ENCODE measurements around the gene CIB2. TPM values are rescaled to one million over a fixed set of nuclear protein-coding genes. Genes with fewer than 3 reads are reported as not detected.

The CIB2 gene
- total RNA-seq, 1 donor from 2014 or later = 9.6 TPM

DNA sequence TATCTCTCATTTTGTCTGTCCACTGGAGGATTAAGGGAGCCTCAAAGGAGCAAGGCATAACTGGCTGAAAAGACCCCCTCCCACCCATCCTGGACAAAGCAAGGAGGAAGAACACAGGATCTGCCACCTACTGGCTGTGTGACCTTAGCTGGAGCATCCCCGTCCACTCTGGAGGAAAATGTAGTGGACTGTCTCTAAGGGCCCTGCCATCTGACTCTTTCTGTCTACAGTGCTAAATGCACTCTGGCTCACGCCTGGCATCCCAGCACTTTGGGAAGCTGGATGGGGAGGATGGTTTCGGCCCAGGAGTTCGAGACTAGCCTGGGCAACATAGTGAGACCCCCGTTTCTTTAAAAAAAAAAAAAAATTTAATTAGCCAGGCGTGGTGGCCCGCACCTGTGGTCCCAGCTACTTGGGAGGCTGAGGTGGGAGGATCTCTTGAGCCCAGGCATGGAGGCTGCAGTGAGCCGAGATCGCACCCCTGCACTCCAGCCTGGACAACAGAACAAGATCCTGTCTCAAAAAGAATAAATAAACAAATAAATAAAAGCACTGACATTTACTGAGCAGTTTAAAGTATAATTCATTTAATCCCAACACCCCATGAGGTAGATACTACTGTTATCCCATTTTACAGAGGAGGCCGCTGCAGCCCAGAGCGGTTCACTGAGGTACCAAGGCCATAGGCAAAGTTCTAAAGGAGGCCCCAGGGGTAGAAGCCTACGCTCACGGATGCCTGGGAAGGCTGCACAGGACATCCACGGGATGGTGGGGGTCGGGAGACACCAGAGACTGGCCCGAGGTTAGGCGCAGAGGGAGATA, 54.8 kb downstream of the CIB2 start:
- Mint-ChIP-seq H3K9me3 (ENCODE audit: unreplicated experiment) (no peaks in the 10 kb centered on the region), H3K27ac (ENCODE audit: unreplicated experiment) (peak overlapping the region; percentile 97), H3K36me3 (ENCODE audit: unreplicated experiment) (peaks cover 2% of the 10 kb centered on the region), H3K4me1 (ENCODE audit: unreplicated experiment) (peaks cover 55% of the 10 kb centered on the region), H3K27me3 (ENCODE audit: unreplicated experiment) (no peaks in the 10 kb centered on the region), H3K4me3 (ENCODE audit: unreplicated experiment) (peak overlapping the region; percentile 88)
- DNase-seq (ENCODE audit: extremely low spot score, unreplicated experiment) = no peak
- TF ChIP-seq, protein P1, sequence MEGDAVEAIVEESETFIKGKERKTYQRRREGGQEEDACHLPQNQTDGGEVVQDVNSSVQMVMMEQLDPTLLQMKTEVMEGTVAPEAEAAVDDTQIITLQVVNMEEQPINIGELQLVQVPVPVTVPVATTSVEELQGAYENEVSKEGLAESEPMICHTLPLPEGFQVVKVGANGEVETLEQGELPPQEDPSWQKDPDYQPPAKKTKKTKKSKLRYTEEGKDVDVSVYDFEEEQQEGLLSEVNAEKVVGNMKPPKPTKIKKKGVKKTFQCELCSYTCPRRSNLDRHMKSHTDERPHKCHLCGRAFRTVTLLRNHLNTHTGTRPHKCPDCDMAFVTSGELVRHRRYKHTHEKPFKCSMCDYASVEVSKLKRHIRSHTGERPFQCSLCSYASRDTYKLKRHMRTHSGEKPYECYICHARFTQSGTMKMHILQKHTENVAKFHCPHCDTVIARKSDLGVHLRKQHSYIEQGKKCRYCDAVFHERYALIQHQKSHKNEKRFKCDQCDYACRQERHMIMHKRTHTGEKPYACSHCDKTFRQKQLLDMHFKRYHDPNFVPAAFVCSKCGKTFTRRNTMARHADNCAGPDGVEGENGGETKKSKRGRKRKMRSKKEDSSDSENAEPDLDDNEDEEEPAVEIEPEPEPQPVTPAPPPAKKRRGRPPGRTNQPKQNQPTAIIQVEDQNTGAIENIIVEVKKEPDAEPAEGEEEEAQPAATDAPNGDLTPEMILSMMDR (IDR thresholded peaks at IDR 0.05) = peak; percentile 27

DNA sequence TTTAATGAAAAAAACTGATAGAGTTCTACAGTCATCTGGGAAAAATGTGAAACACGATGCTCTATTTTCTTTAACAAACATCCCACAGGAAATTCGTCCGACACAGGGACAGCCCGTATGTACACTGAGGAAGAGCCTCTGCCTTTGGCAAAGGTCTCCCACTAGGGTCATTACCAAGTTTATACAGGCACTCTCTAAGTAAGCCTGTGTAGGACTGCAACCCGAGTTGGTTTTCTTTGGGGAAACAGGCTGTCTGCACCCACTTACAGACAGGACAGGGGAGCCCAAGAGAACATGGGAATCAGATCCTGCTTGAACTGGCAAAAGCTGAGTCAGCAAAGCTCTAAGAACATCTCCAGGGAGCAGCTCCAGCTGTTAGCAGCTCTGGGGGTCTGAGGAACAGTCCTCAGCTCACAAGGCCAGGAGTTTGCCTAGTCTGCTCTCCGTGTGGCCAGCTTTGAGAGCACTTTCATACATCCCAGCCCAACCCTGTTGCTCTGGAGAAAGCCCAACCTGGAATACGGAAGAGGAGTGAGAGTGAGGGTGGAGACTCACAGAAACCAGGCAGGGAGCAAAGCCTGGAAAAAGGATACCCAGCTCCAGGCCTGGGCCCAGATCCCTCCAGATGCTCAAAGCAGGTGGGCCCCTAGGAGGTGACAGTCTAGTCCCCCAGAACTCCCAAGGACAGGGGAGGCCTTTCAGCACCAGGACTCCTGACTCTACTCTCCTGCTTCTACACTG, 55.6 kb downstream of the CIB2 start:
- peaks cover 2% of the 10 kb centered on the region for H3K36me3 Mint-ChIP-seq (ENCODE audit: unreplicated experiment)
- no peaks in the 10 kb centered on the region for H3K27me3 Mint-ChIP-seq (ENCODE audit: unreplicated experiment)
- peak overlapping the region; percentile 88 for H3K4me3 Mint-ChIP-seq (ENCODE audit: unreplicated experiment)
- H3K27ac Mint-ChIP-seq (ENCODE audit: unreplicated experiment) = peak overlapping the region; percentile 97
- TF ChIP-seq, protein P1 (IDR thresholded peaks at IDR 0.05) = no peak
- no peaks in the 10 kb centered on the region for H3K9me3 Mint-ChIP-seq (ENCODE audit: unreplicated experiment)
- peak; percentile 89 for DNase-seq (ENCODE audit: extremely low spot score, unreplicated experiment)
- peaks cover 61% of the 10 kb centered on the region for H3K4me1 Mint-ChIP-seq (ENCODE audit: unreplicated experiment)

DNA sequence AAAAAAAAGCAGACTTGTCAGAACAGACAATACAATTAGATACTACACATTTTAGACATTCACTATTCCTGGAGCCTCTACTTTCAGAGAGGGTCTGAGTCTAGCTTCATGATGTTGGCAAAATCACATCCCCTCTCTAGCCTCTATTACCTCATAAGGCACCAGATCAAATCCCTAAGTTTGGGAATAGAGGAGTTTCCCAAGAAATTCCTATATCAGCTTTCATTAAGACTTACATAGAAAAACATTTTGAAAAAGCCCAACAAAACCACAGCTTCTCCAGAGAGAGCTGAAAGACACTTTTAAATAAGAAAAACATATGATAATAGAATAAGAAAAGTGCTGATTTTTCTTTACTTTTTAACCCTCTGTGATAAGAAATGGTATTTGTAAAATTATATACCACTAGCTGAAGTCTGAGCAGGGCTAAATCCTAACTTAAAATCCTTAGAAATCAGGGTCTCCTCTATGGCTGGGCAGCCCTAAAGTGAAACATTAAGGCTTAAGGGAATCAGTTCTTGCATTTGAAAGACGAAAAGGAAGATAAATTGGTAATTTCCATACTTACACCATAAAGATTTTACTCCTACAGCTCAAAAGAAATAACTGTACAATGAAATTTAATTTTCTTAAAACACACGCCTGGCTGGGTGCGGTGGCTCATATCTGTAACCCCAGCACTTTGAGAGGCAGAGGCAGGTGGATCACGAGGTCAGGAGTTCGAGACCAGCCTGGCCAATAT, 58.0 kb downstream of the CIB2 start:
- H3K27me3 Mint-ChIP-seq (ENCODE audit: unreplicated experiment) = no peaks in the 10 kb centered on the region
- TF ChIP-seq, protein P1 (IDR thresholded peaks at IDR 0.05) = no peak
- H3K9me3 Mint-ChIP-seq (ENCODE audit: unreplicated experiment) = no peaks in the 10 kb centered on the region
- H3K36me3 Mint-ChIP-seq (ENCODE audit: unreplicated experiment) = peaks cover 2% of the 10 kb centered on the region
- H3K4me3 Mint-ChIP-seq (ENCODE audit: unreplicated experiment) = peak overlapping the region; percentile 10
- no peak for DNase-seq (ENCODE audit: extremely low spot score, unreplicated experiment)
- H3K27ac Mint-ChIP-seq (ENCODE audit: unreplicated experiment) = peak overlapping the region; percentile 83
- H3K4me1 Mint-ChIP-seq (ENCODE audit: unreplicated experiment) = peaks cover 61% of the 10 kb centered on the region

DNA sequence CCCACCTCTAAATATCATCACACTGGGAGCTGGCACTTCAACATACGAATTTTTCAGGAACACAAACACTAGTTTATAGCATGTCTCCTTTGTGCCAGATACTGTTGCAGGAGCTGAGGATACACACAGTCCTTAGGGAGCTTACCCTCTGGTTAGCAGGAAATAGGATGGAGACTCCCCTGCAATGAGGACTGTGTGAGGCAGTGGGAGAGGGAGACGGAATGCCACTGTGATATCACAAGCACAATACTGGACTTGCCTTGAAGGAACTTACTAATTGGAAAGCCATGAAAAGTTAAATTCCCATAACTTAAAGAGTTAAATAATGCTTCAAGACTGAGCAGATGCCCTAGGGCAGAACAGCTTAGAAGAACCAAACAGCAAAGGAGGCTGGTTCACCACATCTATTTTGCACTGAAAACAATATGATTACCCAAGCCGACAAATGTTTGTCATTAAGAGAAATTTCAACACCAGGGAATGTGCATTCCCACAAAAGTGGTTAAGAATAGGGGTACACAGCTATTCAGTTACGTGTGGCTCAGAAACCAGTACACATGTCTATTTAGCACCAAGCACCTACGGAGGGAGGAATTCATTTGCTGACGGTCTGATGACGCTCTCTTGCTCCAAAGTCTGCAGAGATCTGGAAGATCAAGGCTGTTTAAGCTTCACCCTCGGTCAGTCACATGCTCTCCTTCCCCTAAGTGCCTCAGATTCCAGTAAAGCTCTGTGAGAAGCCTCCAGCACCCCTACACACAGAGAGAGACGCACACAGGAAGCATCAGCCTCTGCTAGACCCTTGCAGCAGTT, 59.0 kb downstream of the CIB2 start:
- no peaks in the 10 kb centered on the region for H3K9me3 Mint-ChIP-seq (ENCODE audit: unreplicated experiment)
- no peaks in the 10 kb centered on the region for H3K27me3 Mint-ChIP-seq (ENCODE audit: unreplicated experiment)
- peaks cover 2% of the 10 kb centered on the region for H3K36me3 Mint-ChIP-seq (ENCODE audit: unreplicated experiment)
- H3K4me1 Mint-ChIP-seq (ENCODE audit: unreplicated experiment) = peaks cover 56% of the 10 kb centered on the region
- H3K27ac Mint-ChIP-seq (ENCODE audit: unreplicated experiment) = peak overlapping the region; percentile 83
- TF ChIP-seq, protein P1 (IDR thresholded peaks at IDR 0.05) = no peak
- no peak for DNase-seq (ENCODE audit: extremely low spot score, unreplicated experiment)
- peak overlapping the region; percentile 10 for H3K4me3 Mint-ChIP-seq (ENCODE audit: unreplicated experiment)
